GM12874 (cell line): ENCODE data around the gene ADAM33.

Experiments used
- CTCF ChIP-seq: IDR thresholded peaks from 2 replicates; pipeline ENCODE4 v1.5.1; 2011; ENCODE audit warnings: low read depth, mild to moderate bottlenecking, control low read depth, low read length, moderate library complexity; ENCODE audit not compliant: insufficient read depth

Gene ADAM33

GRCh38 chr20:3621111-3621510 lies 60.7 kb downstream of the ADAM33 start:
- TF ChIP-seq CTCF = no peak
